Central memory CD8-positive, alpha-beta T cell (primary cell): ENCODE results near the gene CORO7.

Experiments
- ATAC-seq: fragments of 150-1000 bp; cut with Tn5 transposase; replicated peaks from 2 replicates; pipeline ENCODE4 v1.10.0; 2022; ENCODE audit warnings: mild to moderate bottlenecking, moderate FRiP score, moderate number of reproducible peaks; ENCODE audit not compliant: poor library complexity, severe bottlenecking; ENCODE audit errors: extremely low read depth
- DNase-seq, 2 donors: peaks; one replicate each; pipeline ENCODE4 v3.0.0; 2021; ENCODE audit warnings: low spot score in 2 of 2
- H3K27ac Mint-ChIP-seq: one replicate; pipeline ENCODE4 v1.8.0; 2022; ENCODE audit warnings: low read depth, mild to moderate bottlenecking, moderate library complexity, mixed read lengths
- H3K27me3 Mint-ChIP-seq: one replicate; pipeline ENCODE4 v1.8.0; 2022; ENCODE audit warnings: mixed read lengths
- H3K36me3 Mint-ChIP-seq: one replicate; pipeline ENCODE4 v1.8.0; 2022; ENCODE audit warnings: mild to moderate bottlenecking, moderate library complexity, mixed read lengths; ENCODE audit not compliant: insufficient read depth
- H3K4me1 Mint-ChIP-seq: one replicate; pipeline ENCODE4 v1.8.0; 2022; ENCODE audit warnings: mixed read lengths
- H3K4me3 Mint-ChIP-seq: one replicate; pipeline ENCODE4 v1.8.0; 2022; ENCODE audit warnings: mild to moderate bottlenecking, moderate library complexity, mixed read lengths
- H3K9me3 Mint-ChIP-seq: one replicate; pipeline ENCODE4 v1.8.0; 2022; ENCODE audit warnings: mixed read lengths

The CORO7 gene

GRCh38 chr16:4376126-4376892 lies 40.1 kb downstream of the CORO7 start:
- peak overlapping the region; percentile 25 for H3K4me3 Mint-ChIP-seq
- H3K4me1 Mint-ChIP-seq: peaks cover 24% of the 10 kb centered on the region
- no peak for DNase-seq
- ATAC-seq: no peak
- H3K36me3 Mint-ChIP-seq: peaks cover 30% of the 10 kb centered on the region
- H3K9me3 Mint-ChIP-seq: no peaks in the 10 kb centered on the region
- H3K27me3 Mint-ChIP-seq: no peaks in the 10 kb centered on the region
- peak overlapping the region; percentile 87 for H3K27ac Mint-ChIP-seq

GRCh38 chr16:4375717-4376116 lies 40.7 kb downstream of the CORO7 start:
- no peaks in the 10 kb centered on the region for H3K9me3 Mint-ChIP-seq
- no peak for ATAC-seq
- peaks cover 30% of the 10 kb centered on the region for H3K36me3 Mint-ChIP-seq
- no peak overlapping the region for H3K4me3 Mint-ChIP-seq
- H3K27ac Mint-ChIP-seq: peak overlapping the region; percentile 87
- H3K27me3 Mint-ChIP-seq: no peaks in the 10 kb centered on the region
- DNase-seq: no peak
- peaks cover 24% of the 10 kb centered on the region for H3K4me1 Mint-ChIP-seq

- H3K4me1 Mint-ChIP-seq: peaks cover 18% of the 10 kb centered on the region
- no peak overlapping the region for H3K4me3 Mint-ChIP-seq
- no peak for DNase-seq
- H3K9me3 Mint-ChIP-seq: no peaks in the 10 kb centered on the region
- no peak for ATAC-seq
- H3K27ac Mint-ChIP-seq: peak overlapping the region; percentile 61
- H3K27me3 Mint-ChIP-seq: no peaks in the 10 kb centered on the region
- peaks cover 20% of the 10 kb centered on the region for H3K36me3 Mint-ChIP-seq
Observed at GRCh38 chr16:4373909-4374742, 42.3 kb downstream of the CORO7 start.

- no peaks in the 10 kb centered on the region for H3K27me3 Mint-ChIP-seq
- H3K27ac Mint-ChIP-seq: peak overlapping the region; percentile 61
- ATAC-seq (no peak), DNase-seq (no peak)
- H3K4me3 Mint-ChIP-seq: no peak overlapping the region
- H3K9me3 Mint-ChIP-seq: no peaks in the 10 kb centered on the region
- H3K36me3 Mint-ChIP-seq: peaks cover 13% of the 10 kb centered on the region
- peaks cover 18% of the 10 kb centered on the region for H3K4me1 Mint-ChIP-seq
Observed at GRCh38 chr16:4373356-4373908, 43.0 kb downstream of the CORO7 start.

GRCh38 chr16:4372578-4373355 lies 43.6 kb downstream of the CORO7 start:
- Mint-ChIP-seq H3K27me3 (no peaks in the 10 kb centered on the region), H3K4me3 (peak overlapping the region; percentile 74), H3K27ac (peak overlapping the region; percentile 35), H3K9me3 (no peaks in the 10 kb centered on the region), H3K36me3 (peaks cover 13% of the 10 kb centered on the region), H3K4me1 (peaks cover 14% of the 10 kb centered on the region)
- ATAC-seq: no peak
- no peak for DNase-seq

- H3K4me3 Mint-ChIP-seq: peak overlapping the region; percentile 74
- H3K36me3 Mint-ChIP-seq: peaks cover 11% of the 10 kb centered on the region
- H3K9me3 Mint-ChIP-seq: no peaks in the 10 kb centered on the region
- H3K27ac Mint-ChIP-seq: peak overlapping the region; percentile 35
- H3K27me3 Mint-ChIP-seq: no peaks in the 10 kb centered on the region
- DNase-seq (no peak), ATAC-seq (peak; percentile 70)
- H3K4me1 Mint-ChIP-seq: peaks cover 17% of the 10 kb centered on the region
Observed at GRCh38 chr16:4372001-4372577, 44.3 kb downstream of the CORO7 start.

- peak; percentile 76 for ATAC-seq
- no peaks in the 10 kb centered on the region for H3K9me3 Mint-ChIP-seq
- H3K4me3 Mint-ChIP-seq: peak within 1 kb of the TSS; percentile 74
- peak; percentile 59 to 64 for DNase-seq
- no peaks in the 10 kb centered on the region for H3K27me3 Mint-ChIP-seq
- peaks cover 13% of the 10 kb centered on the region for H3K36me3 Mint-ChIP-seq
- H3K4me1 Mint-ChIP-seq: peaks cover 17% of the 10 kb centered on the region
- H3K27ac Mint-ChIP-seq: peak within 1 kb of the TSS; percentile 35
Observed at GRCh38 chr16:4371357-4372000, 44.9 kb downstream of the CORO7 start, which contains the start of gene VASN. TSS of gene VASN (plus strand) at chr16:4371848. CDS start at chr16:4380878, 9,030 bp downstream.

GRCh38 chr16:4370570-4371356 lies 45.6 kb downstream of the CORO7 start:
- H3K27ac Mint-ChIP-seq: no peak overlapping the region
- H3K4me1 Mint-ChIP-seq: peaks cover 15% of the 10 kb centered on the region
- ATAC-seq: no peak
- peaks cover 15% of the 10 kb centered on the region for H3K36me3 Mint-ChIP-seq
- H3K27me3 Mint-ChIP-seq: no peaks in the 10 kb centered on the region
- DNase-seq: no peak
- no peaks in the 10 kb centered on the region for H3K9me3 Mint-ChIP-seq
- peak overlapping the region; percentile 74 for H3K4me3 Mint-ChIP-seq

- H3K27me3 Mint-ChIP-seq: no peaks in the 10 kb centered on the region
- H3K36me3 Mint-ChIP-seq: peaks cover 14% of the 10 kb centered on the region
- no peak for ATAC-seq
- no peak overlapping the region for H3K4me3 Mint-ChIP-seq
- DNase-seq: no peak
- peaks cover 10% of the 10 kb centered on the region for H3K4me1 Mint-ChIP-seq
- no peak overlapping the region for H3K27ac Mint-ChIP-seq
- H3K9me3 Mint-ChIP-seq: no peaks in the 10 kb centered on the region
Observed at GRCh38 chr16:4370151-4370550, 46.2 kb downstream of the CORO7 start.

GRCh38 chr16:4369007-4369733 lies 47.2 kb downstream of the CORO7 start:
- H3K4me3 Mint-ChIP-seq: no peak overlapping the region
- H3K9me3 Mint-ChIP-seq: no peaks in the 10 kb centered on the region
- H3K4me1 Mint-ChIP-seq: peaks cover 10% of the 10 kb centered on the region
- ATAC-seq (no peak), DNase-seq (no peak)
- peaks cover 18% of the 10 kb centered on the region for H3K36me3 Mint-ChIP-seq
- no peaks in the 10 kb centered on the region for H3K27me3 Mint-ChIP-seq
- no peak overlapping the region for H3K27ac Mint-ChIP-seq
